Right ventricle myocardium superior (tissue), 1 donor: ENCODE measurements around the gene CCNO. TPM values are rescaled to one million over a fixed set of nuclear protein-coding genes. Genes with fewer than 3 reads are reported as not detected.

ENCODE experiments used
- ATAC-seq: fragments of 200-7000 bp; cut with Tn5 transposase; one replicate; pipeline ENCODE4 v1.9.1; 2020; ENCODE audit warnings: mild to moderate bottlenecking; ENCODE audit not compliant: poor library complexity
- DNase-seq: peaks from one replicate; pipeline ENCODE4 v3.0.0-alpha.2; 2020
- intact Hi-C: fragments of 100-400 bp; cut with DNase I; formaldehyde crosslinking; loops from one replicate; pipeline ENCODE4 v1.11.2; 2022
- long read RNA-seq: library from polyadenylated mRNA; unstranded; transcript quantifications from one replicate; pipeline ENCODE4 v2.0.0, GENCODE V29; 2021
- total RNA-seq: library from RNA; stranded (reverse); fragmentation: NEBNext Ultra II Directional; extraction: Animal tissue kit (Norgen Biotek cat#: 25700); gene quantifications from one replicate; pipeline ENCODE4 v1.2.1, GENCODE V29; 2021
- donor health status: DM: no; HTN: yes; CAD: no; lungs with severe emphysema.

The CCNO gene, protein sequence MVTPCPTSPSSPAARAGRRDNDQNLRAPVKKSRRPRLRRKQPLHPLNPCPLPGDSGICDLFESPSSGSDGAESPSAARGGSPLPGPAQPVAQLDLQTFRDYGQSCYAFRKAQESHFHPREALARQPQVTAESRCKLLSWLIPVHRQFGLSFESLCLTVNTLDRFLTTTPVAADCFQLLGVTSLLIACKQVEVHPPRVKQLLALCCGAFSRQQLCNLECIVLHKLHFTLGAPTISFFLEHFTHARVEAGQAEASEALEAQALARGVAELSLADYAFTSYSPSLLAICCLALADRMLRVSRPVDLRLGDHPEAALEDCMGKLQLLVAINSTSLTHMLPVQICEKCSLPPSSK
- not detected for total RNA-seq
- long read RNA-seq, result 0 reads

DNA sequence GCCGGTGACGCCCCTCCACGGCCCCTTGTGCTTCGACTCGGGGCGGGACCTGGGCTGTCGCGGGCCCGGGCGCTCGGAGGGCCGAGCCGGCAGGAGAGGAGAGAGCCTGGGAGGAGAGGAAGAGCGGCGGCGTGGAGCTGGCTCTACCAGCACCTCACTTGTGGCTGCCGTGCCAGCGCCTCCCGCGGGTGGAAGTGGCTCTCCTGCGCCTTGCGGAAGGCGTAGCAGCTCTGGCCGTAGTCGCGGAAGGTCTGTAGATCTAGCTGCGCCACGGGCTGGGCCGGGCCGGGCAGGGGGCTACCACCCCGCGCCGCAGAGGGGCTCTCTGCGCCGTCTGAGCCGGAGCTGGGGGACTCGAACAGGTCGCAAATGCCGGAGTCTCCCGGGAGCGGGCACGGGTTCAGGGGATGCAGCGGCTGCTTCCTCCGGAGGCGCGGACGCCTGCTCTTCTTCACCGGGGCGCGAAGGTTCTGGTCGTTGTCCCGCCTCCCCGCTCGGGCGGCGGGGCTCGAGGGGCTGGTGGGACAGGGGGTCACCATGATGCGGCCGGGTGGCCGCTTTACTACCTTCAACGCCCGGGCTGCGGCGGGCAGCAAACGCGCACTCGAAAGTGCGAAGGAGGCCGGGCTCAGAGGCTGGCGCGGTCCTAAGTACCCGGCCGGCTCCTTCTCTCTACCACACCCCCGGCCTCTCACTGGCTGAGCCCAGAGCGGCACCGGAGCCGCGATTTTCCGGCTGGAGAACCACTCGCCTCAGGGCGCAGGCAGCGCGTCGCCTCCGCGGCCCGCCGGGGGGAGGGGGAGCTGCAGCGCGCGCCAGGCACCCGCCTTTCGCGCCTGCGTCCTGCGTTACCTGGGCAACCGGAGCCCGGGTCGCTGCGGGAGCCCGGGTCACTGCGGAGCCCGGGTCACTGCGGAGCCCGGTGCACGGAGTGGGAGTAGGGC is at the start of gene CCNO:
CCNO (minus strand) TSS at position 624 of the 944 bp plus-strand sequence; CDS start at position 539, 85 bp downstream.
- intact Hi-C loops, result no loop called here
- DNase-seq (peak; percentile 74), ATAC-seq (peak; percentile 90)

DNA sequence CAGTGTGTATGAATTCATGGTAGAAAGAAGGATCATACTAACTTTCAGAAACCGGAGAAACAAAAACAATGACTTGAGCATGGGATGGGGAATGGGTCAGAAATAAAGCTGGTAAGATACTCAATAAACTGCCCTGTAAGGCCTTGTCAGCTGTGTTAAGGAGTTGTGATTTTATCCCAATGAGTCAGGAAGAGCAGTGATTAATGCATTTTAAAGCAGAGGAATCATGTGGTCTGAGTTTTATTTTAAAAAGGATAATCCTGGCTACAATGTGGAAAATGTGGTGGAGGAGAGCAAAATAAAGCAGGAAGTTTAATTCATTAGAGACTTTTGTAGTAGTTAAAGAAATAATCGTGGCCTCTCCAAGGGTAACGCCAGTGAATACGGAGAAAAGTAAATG is 45.4 kb upstream of the CCNO start:
- intact Hi-C loops, result loop anchor here (10.0 kb wide), 1 partner anchor 66 kb away; no protein-coding TSS in a partner anchor
- DNase-seq, result no peak

DNA sequence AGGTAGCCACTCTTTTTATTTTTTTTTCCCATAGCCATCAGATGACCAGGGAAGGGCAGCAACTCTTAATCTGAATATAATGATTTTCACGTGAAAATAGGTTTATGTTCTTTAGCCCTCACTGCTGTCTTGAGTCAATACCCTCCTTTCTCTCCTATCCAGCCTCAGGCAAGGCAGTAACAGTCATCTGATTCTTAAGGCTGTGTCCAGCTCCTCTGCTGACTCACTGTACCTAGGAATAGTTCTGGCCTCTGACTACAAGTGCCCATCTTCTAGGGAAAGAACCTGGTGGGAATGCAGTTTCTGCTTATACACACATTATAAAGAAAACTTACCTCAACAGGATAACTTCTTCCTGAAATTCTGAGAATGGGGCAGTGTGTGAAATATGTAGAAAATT is 43.4 kb upstream of the CCNO start:
- intact Hi-C loops, result loop anchor here (10.0 kb wide), 1 partner anchor 68 kb away; no protein-coding TSS in a partner anchor
- no peak for DNase-seq
- no peak for ATAC-seq

More for the DNA sequence above, 45.4 kb upstream of the CCNO start:
- ATAC-seq, result no peak

DNA sequence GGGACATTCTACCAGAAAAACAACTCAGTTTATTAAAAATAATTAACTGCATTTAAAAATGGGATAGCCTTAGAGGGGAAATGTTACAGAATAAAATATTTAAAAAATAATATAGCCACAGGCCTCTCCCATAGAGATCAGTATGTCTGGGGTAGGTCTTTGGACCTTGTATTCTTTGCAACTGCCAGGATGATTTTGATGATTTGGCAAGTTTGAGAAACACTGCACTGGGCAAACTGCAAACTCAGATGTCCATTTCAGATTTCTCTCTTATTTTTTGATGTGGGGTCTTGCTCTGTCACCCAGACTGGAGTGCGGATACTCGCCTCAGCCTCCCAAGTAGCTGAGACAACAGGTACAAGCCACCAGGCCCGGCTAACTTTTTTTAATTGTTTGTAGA is 24.9 kb upstream of the CCNO start:
- no peak for ATAC-seq
- intact Hi-C loops, result no loop called here

DNA sequence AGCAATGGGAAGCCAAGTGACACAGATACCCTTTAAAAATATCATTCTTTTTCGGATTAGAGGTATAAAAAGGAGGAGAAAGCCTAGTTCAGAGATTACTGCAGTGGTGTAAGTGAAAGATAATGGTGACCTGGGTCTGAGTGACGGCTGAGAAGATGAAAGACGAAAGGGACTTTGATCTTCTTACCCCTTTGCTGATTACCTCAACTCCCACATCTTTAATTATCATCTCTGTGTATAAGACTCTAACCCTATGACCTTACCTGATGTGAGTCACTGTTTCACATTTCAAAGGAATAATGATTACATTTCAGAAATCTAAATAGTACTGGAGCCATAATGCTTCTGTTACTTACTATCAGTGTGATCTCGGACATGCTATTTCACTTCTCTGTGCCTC is 21.4 kb upstream of the CCNO start:
- intact Hi-C loops, result no loop called here

More for the DNA sequence above, 24.9 kb upstream of the CCNO start:
- DNase-seq, result no peak

DNA sequence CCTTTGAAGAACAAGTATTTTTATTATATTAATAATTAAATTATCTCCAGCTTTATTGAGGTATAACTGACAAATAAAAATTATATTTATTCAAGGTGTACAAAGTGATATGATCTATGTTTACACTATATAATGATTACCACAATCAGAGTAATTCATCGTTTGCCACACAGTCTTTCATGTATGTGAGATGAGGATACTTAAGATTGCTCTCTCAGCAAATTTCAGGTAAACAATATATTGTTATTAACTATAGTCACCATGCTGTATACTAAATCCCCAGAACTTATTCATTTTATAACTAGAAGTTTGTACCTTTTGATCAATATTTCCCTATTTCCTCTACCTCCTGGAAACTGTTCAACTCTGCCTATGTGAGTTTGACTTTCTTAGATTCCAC is 16.7 kb upstream of the CCNO start:
- DNase-seq (no peak), ATAC-seq (no peak)
- intact Hi-C loops, result no loop called here

More for the DNA sequence above, 21.4 kb upstream of the CCNO start:
- ATAC-seq, result no peak
- DNase-seq, result no peak

DNA sequence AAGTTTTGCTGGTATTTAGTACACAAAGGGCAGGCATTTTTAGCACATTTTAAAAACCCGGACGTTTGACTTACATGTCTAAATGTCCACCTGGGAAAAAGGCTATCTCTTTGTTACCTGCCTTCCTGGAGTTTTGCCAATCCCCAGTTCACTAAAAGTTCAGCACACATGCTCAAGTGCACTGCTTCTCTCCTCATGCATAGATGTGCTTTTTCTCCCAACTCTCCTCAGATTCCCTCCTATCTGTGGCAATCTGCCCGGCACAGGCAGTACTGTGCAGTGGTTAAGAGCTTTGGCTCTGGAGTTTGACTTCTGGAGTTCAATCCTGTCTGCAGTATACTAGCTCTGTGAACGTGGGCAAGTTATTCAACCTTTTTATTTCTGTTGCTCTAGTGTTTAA is 8.3 kb upstream of the CCNO start:
- intact Hi-C loops, result no loop called here
- no peak for DNase-seq
- no peak for ATAC-seq

DNA sequence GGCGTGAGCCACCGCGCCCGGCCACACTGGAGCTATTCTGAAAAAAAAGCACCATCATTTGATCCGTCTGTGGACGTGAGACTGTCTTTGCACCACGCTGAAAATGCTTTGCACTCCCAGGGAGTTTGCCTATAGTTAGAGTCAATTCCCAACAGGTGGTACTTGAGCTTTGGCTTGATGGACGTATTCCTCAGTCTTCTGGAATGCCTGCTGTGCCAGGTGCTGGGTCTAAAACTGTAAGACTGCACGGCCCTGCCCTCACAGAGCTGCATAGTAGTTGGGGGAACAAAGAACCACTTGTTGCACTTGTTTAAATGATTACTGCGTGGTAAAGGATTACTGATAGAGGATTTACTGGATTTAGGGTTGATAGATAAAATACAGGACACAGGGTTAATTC is 3.4 kb upstream of the CCNO start:
- DNase-seq, result no peak
- intact Hi-C loops, result no loop called here
- ATAC-seq, result no peak

DNA sequence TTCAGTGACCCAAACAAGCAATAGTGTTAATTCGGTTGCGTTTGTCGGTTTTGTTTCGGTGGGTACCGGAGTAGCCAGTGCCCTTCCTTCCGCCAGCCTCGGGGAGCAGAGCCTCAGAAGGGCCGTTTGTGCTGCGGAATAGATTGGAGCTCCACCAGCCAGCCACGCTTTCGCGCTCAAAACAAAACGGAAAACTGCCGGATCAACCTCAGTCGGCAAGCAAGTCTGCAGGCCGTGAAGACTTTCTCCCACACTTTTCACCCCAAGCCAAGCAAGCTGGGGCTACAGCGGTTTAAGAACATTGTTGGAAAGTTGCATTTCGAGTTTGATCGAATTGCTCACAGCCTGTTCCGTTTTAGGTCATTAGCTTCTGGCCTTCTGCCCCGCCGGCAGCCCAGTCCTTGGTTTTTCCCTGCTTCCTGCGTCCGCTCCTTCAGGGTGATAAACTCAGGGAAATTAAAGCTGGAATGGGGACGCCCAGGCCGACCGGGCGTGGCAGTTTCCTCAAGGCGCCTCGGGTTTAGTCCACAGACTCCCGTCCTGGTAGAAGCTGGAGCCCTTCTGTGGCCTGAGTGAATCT is 803 bp upstream of the CCNO start:
- peak; percentile 30 for ATAC-seq

DNA sequence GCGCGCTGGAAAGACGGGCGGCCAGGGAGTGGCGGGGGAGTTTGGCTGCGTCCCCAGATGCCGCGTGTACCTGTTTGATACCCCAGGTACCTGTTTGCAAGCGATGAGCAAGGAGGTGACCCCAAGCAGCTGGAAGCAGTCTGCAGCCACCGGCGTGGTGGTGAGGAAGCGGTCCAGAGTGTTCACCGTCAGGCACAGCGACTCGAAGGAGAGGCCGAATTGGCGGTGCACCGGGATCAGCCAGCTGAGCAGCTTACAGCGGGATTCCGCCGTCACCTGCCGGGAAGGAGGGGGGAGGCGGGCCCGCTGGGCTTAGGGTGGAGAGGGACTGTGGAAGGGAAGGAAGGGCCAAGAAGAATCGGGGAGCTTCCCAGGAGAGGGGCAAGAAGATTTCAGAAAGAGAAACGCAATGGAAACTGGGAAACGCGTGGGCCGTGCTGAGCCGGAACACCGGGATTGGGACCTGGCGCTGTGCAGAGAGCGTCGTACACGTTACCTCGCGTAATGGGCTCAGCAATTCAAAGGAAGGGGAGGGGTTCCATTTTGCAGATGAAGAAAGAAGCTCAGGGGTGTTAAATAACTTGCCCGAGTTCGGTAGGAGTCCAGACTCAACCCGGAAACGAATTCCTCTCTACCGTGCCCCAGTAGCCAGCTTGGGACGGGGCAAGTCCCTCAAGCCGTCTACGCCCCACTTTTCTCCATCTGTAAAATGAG is 980 bp downstream of the CCNO start:
- no peak for DNase-seq
- ATAC-seq, result peak; percentile 25
- intact Hi-C loops, result no loop called here

More for the DNA sequence above, 803 bp upstream of the CCNO start:
- intact Hi-C loops, result no loop called here
- DNase-seq, result no peak

DNA sequence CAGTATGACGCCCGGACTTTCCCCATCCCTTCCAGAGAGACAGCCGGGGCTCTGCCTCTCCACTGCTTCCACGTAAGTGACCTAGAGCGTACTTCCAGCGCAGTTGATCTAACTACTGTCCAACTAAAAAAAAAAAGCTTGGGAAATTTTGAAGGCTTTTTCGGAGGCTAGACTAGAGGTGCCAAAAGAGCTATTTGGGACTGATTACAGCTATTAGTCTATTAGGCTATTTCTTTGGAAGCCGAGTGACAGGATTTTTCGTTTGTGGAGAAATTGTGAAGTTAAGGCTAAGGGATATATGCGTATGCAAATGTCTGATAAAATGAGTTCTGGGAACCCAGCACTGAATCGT is 1.5 kb downstream of the CCNO start:
- DNase-seq, result no peak
- intact Hi-C loops, result no loop called here
- no peak for ATAC-seq

DNA sequence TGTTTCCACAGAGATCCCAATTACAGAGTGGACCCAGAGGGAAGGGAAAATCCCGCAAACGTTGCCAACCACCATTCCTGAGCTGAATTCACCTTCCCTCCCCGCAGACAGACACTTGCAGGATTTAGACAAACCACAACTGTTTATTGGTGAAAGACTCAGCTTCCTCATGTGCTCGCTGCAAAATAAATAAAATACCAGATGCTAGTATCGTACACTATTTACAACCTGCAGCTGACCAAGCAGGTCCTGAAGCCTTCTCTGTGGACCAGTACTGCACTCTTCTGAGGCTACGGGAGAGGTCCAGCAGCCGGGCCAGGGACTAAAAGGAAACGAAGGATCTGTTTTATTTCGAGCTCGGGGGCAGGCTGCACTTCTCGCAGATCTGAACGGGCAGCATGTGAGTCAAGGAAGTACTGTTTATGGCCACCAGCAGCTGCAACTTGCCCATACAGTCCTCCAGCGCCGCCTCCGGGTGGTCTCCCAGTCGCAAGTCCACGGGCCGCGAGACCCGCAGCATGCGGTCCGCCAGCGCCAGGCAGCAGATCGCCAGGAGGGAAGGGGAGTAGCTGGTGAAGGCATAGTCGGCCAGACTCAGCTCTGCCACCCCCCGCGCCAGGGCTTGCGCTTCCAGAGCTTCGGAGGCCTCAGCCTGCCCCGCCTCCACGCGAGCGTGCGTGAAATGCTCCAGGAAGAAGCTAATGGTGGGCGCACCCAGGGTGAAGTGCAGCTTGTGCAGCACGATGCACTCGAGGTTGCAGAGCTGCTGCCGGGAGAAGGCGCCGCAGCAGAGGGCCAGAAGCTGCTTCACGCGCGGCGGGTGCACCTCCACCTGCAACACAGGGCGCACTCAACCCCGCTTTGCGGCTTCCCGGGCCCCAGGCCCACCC is 2.1 kb downstream of the CCNO start:
- DNase-seq, result no peak
- ATAC-seq, result no peak
- intact Hi-C loops, result no loop called here

DNA sequence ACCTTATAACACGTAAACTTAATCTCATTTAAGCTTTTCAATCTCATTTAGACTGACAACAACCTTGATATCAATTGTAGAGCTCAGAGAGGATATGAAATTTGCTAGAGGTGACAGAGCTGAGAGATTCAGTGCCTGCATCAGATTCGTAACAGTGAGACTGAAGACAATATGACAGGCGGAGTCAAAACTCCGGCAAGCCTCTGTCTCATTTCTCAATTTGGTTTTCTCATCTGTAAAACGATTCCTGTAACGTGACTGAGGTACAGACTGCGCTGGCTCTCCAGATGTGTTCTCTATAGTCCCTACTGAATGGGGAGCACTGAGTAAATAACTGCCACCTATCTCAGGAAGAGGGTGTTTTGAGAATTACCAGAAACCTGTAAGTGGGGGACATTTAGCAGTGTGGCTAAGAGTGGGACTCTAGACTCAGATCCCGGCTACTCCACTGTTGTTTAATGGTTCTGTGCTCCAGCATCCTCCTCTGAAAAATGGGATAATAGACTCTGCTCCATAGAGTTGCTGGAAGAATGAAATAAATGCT is 3.2 kb downstream of the CCNO start:
- intact Hi-C loops, result no loop called here
- DNase-seq, result no peak
- no peak for ATAC-seq

DNA sequence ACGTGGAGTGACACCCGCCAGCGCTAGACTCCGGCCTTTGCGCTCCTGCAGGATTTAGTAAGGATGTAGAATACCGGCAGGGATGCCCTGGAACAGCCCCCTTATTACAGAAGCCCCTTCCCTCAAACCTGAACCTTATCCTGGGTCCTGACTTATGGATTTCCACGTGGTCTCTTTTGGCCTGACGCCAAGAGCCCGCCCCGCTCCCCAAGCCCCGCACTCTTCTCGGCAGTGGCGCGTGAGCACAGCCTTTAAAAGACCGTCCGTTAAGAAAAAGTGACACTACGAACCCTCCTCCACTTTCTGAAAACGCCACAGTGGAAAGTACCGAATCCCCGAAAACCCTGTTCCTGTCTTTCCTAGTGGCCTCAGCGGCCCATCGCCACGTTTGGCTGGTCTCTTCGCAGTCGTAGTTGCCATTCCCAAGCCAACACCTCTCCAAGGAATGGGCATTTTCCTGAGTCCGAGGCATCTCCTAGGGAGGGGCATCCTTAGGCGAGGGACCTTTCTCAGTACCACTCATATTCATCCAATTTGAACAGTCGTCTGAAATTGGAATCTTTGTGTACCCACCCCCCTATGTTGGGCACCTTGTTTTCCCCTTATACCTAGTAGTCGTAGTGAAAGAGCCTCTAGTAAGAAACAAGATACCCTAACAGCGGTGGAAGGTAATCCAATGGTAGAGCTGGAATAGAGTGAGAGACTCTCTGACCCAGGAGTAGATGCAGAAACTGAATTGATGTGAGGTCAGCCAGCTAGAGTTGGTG is 5.6 kb downstream of the CCNO start:
- no peak for ATAC-seq
- no peak for DNase-seq
- intact Hi-C loops, result no loop called here

DNA sequence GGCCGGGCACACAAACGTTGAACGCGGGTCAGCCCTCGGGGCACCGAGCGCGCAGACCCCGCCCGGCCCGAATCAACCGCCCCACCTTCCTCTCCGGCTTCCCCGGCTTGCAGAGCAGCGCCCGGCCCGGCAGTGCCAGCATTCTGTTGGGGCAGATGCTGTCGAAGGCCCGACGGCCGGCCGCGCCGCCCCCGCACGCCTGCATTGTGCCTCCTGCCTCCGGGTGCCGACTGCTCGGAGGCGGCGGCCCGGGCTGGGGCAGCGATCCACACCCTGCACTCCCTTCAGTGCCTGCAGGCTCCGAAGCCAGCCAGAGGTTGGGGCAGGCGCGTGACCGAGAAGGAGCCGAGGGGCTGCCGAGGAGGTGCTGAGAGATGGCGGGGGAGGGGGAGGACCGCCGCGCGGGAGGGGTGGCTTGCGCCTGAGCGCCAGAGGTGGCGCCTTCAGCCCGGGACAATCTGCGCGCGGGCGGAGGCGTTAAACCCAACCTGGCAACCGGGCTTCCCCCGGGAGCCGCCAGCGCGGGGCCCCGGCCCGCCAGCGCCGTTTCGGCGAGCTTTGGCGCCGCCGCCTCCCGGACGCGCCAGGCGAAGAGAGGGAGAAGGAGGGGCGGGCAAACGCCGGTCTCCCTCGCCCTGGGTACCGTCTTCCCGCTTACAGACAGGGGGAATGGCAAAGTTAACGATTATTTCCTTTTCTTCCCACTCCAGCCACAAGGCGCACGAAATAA is 6.3 kb downstream of the CCNO start, which contains the start of gene MCIDAS:
MCIDAS (minus strand) TSS at position 382 of the 730 bp plus-strand sequence; CDS start at position 205, 177 bp downstream.
- ATAC-seq (peak; percentile 57), DNase-seq (peak; percentile 50)
- intact Hi-C loops, result no loop called here
